Activated B cell treated with CpG ODN at 0.5 μM for 24 hours (primary cell): ENCODE data around the gene PNPT1. TPM values are rescaled to one million over a fixed set of nuclear protein-coding genes. Genes with fewer than 3 reads are reported as not detected.
"Not testable (repeated sequence)": the region's sequence is repeated elsewhere in the genome, so short reads cannot be mapped to it uniquely, and the experiment has no call there.

Source experiments
- ATAC-seq: fragments of 200-7000 bp; cut with Tn5 transposase; one replicate; pipeline ENCODE4 v1.10.0; 2021; ENCODE audit warnings: low read depth, mild to moderate bottlenecking, moderate library complexity
- CTCF ChIA-PET: fragments of 350-600 bp; sonication (Branson Sonifier 250); formaldehyde crosslinking; loops from one replicate; lab custom pipeline; 2021; ENCODE audit warnings: antibody characterized with exemption; lab: Charles Lee
- POLR2A ChIA-PET: fragments of 350-600 bp; sonication (Branson Sonifier 250); formaldehyde crosslinking; loops from one replicate; lab custom pipeline; 2021; ENCODE audit warnings: antibody characterized with exemption; lab: Charles Lee
- DNase-seq: peaks from one replicate; pipeline ENCODE4 v3.0.0; 2022
- H3K27ac Mint-ChIP-seq: one replicate; pipeline ENCODE4 v1.8.0; 2020; ENCODE audit warnings: mixed read lengths
- H3K27me3 Mint-ChIP-seq: one replicate; pipeline ENCODE4 v1.8.0; 2021; ENCODE audit warnings: mixed read lengths
- H3K36me3 Mint-ChIP-seq: one replicate; pipeline ENCODE4 v1.8.0; 2021; ENCODE audit warnings: low read depth, mixed read lengths
- H3K4me1 Mint-ChIP-seq: one replicate; pipeline ENCODE4 v1.8.0; 2021; ENCODE audit warnings: mixed read lengths
- H3K4me3 Mint-ChIP-seq: one replicate; pipeline ENCODE4 v1.8.0; 2020; ENCODE audit warnings: mild to moderate bottlenecking, mixed read lengths
- H3K9me3 Mint-ChIP-seq: one replicate; pipeline ENCODE4 v1.8.0; 2020; ENCODE audit warnings: mixed read lengths
- intact Hi-C: fragments of 100-400 bp; cut with micrococcal nuclease; formaldehyde crosslinking; loops from one replicate; pipeline ENCODE4 v1.15.1; 2024
- total RNA-seq: library from RNA; stranded (reverse); gene quantifications from 2 replicates; pipeline ENCODE4 v1.2.3, GENCODE V29; 2022
- TF ChIP-seq, protein P1 (sequence below): fragments of 200-600 bp; IDR thresholded peaks from one replicate; pipeline ENCODE4 v1.8.0; 2022; ENCODE audit warnings: antibody characterized with exemption, mild to moderate bottlenecking

The PNPT1 gene
- total RNA-seq, 1 donor from 2014 or later = 35.8 TPM

DNA sequence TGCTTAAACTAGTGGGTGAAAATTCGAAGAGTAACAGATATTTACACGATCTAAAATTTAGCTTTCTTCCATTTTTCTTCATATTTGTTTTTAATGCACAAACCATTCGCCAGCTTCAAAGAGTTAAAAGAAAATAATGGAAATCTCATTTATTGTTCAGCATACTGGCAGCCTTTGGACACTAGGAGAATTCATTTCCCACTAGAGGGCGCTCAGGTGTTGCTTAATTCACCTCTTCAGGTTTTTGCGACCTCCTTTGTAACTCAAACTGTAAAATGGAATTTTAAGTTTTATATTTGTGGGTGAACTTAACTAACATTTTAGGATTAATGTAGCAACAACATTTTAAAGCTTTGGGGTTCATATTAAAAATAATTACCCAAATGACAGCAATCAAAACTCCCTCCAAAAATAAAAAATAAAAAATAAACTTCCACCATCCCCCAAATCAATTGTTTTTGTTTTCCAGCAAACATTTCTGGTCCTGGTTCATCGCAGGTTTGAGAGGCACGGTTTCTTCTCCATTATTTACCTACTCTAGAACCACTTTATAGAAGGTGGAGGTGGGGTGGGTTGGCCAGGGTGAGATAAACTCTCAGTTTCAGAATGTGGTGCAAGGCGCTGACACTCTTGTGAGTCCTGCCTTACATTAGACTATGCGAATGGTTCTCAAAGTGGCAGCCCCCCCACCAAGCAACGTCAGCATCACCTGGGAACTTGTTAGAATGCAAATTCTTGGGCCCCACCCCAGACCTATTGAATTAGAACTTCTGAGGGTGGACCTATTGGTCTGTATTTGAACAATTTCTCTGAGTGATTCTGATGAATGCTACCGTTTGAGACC is 24.7 kb upstream of the PNPT1 start:
- H3K36me3 Mint-ChIP-seq = no peaks in the 10 kb centered on the region
- CTCF ChIA-PET = interaction anchor here (0.9 to 1.7 kb wide), 4 partner anchors 33 to 246 kb away, joined by 3 to 6 read pairs (median 4); no protein-coding TSS in a partner anchor
- no peak overlapping the region for H3K27ac Mint-ChIP-seq
- intact Hi-C loops = loop anchor here (1.0 kb wide), 5 partner anchors 243 to 1798 kb away; no protein-coding TSS in a partner anchor
- no peak overlapping the region for H3K4me3 Mint-ChIP-seq
- H3K9me3 Mint-ChIP-seq = no peaks in the 10 kb centered on the region
- TF ChIP-seq, protein P1, sequence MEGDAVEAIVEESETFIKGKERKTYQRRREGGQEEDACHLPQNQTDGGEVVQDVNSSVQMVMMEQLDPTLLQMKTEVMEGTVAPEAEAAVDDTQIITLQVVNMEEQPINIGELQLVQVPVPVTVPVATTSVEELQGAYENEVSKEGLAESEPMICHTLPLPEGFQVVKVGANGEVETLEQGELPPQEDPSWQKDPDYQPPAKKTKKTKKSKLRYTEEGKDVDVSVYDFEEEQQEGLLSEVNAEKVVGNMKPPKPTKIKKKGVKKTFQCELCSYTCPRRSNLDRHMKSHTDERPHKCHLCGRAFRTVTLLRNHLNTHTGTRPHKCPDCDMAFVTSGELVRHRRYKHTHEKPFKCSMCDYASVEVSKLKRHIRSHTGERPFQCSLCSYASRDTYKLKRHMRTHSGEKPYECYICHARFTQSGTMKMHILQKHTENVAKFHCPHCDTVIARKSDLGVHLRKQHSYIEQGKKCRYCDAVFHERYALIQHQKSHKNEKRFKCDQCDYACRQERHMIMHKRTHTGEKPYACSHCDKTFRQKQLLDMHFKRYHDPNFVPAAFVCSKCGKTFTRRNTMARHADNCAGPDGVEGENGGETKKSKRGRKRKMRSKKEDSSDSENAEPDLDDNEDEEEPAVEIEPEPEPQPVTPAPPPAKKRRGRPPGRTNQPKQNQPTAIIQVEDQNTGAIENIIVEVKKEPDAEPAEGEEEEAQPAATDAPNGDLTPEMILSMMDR = peak; percentile 55
- peaks cover 5% of the 10 kb centered on the region for H3K27me3 Mint-ChIP-seq
- H3K4me1 Mint-ChIP-seq = no peaks in the 10 kb centered on the region
- POLR2A ChIA-PET = no interaction called here
- DNase-seq (no peak), ATAC-seq (no peak)

GRCh38 chr2:55715626-55716025 is 22.0 kb upstream of the PNPT1 start:
- Mint-ChIP-seq H3K4me3 (no peak overlapping the region), H3K36me3 (no peaks in the 10 kb centered on the region), H3K27me3 (peaks cover 5% of the 10 kb centered on the region), H3K9me3 (no peaks in the 10 kb centered on the region), H3K27ac (no peak overlapping the region), H3K4me1 (no peaks in the 10 kb centered on the region)
- TF ChIP-seq, protein P1 = no peak
- CTCF ChIA-PET = no interaction called here
- POLR2A ChIA-PET = no interaction called here
- ATAC-seq (no peak), DNase-seq (no peak)
- intact Hi-C loops = no loop called here

DNA sequence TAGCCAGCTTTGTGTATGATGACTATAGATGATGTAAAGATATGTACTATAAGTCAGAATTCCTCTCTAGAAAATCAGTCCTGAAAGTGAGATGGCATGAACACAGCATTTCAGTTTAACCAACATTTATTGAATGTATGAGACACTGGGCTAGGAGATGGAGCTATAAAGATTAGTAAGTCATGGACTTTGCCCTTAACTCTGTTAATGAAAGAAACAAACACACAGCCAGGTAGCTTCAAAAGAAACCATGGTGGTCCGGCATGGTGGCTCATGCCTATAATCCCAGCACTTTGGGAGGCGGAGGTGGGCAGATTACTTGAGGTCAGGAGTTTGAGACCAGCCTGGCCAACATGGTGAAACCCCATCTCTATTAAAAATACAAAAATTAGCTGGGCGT is 21.5 kb upstream of the PNPT1 start:
- intact Hi-C loops = not testable (repeated sequence)

GRCh38 chr2:55712477-55713060 is 18.9 kb upstream of the PNPT1 start:
- peaks cover 9% of the 10 kb centered on the region for H3K27me3 Mint-ChIP-seq
- ATAC-seq (no peak), DNase-seq (no peak)
- no peak overlapping the region for H3K27ac Mint-ChIP-seq
- H3K4me3 Mint-ChIP-seq = no peak overlapping the region
- TF ChIP-seq, protein P1 = no peak
- no peaks in the 10 kb centered on the region for H3K9me3 Mint-ChIP-seq
- intact Hi-C loops = no loop called here
- CTCF ChIA-PET = no interaction called here
- H3K36me3 Mint-ChIP-seq = no peaks in the 10 kb centered on the region
- no peaks in the 10 kb centered on the region for H3K4me1 Mint-ChIP-seq
- POLR2A ChIA-PET = no interaction called here

More for the DNA sequence above, 21.5 kb upstream of the PNPT1 start:
- POLR2A ChIA-PET, H3K27me3 Mint-ChIP-seq, CTCF ChIA-PET, H3K27ac Mint-ChIP-seq, H3K9me3 Mint-ChIP-seq, H3K36me3 Mint-ChIP-seq, H3K4me3 Mint-ChIP-seq, H3K4me1 Mint-ChIP-seq, ATAC-seq, DNase-seq: not testable (repeated sequence)

- TF ChIP-seq, protein P1 = no peak
- Mint-ChIP-seq H3K9me3 (no peaks in the 10 kb centered on the region), H3K27ac (no peak overlapping the region), H3K27me3 (peaks cover 12% of the 10 kb centered on the region), H3K4me3 (no peak overlapping the region), H3K36me3 (no peaks in the 10 kb centered on the region), H3K4me1 (no peaks in the 10 kb centered on the region)
- DNase-seq (no peak), ATAC-seq (no peak)
- ChIA-PET CTCF (no interaction called here), POLR2A (no interaction called here)
- intact Hi-C loops = no loop called here
These were observed 16.4 kb upstream of the PNPT1 start for GRCh38 chr2:55710025-55710424.
